ENCODE measurements around the gene SNX1. TPM values are rescaled to one million over a fixed set of nuclear protein-coding genes. Genes with fewer than 3 reads are reported as not detected.

Gene SNX1
- total and polyA plus RNA-seq, 7 donors, result 36.4 to 102 (median 61.0) TPM

DNA sequence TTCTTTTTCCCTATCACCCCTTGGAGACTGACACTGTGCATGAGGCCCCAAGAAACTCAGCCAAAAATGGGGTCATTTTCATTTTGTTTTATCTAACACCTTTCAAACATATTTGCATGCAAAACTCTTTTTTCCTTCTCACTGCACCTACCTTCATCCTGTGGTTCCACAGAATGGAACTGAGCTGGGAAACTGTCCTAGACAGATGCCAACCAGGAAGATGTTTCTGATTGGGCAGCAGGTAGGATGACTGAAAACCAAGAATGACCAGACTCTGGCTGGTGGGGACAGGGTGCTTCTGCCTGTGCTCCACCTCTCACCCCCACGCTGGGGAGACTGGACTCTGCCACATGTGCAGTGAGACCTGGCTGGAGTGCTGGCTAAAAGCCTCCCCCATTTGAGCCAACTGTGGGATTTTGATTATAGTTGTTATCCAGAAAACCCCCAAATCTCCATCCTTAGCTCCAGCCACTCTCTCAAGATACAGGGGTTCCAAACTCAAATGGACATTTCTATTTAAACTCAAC, 61.9 kb downstream of the SNX1 start:
- H3K27me3 ChIP-seq (ENCODE audit: insufficient read depth in 3 of 3, low read length in 2 of 3), result no peaks in the 10 kb centered on the region
- peaks cover 8 to 83% of the 10 kb centered on the region in 2 donors for H3K36me3 ChIP-seq (ENCODE audit: insufficient read depth in 1 of 2, low read depth in 1 of 2)
- H3K9me3 ChIP-seq, result no peaks in the 10 kb centered on the region
- intact Hi-C loops (cut with DNase I), result no loop called here
- TF ChIP-seq CTCF (IDR thresholded peaks at IDR 0.05), result no peak
- no peak overlapping the region for H3K4me3 ChIP-seq
- WGBS, 3 donors, result 71 to 93% (median 80%) methylated on average over 1 of the region's 1 CpG
- peaks cover 35% of the 10 kb centered on the region for H3K4me1 ChIP-seq
- ATAC-seq (no peak), DNase-seq (no peak)
- H3K27ac ChIP-seq, result no peak overlapping the region

- no peaks in the 10 kb centered on the region for H3K9me3 ChIP-seq
- H3K4me1 ChIP-seq, result peaks cover 30% of the 10 kb centered on the region
- peaks cover 8 to 83% of the 10 kb centered on the region in 2 donors for H3K36me3 ChIP-seq (ENCODE audit: insufficient read depth in 1 of 2, low read depth in 1 of 2)
- H3K27ac ChIP-seq, result no peak overlapping the region
- 87 to 89% (median 88%) methylated on average over 11 of the region's 11 CpGs for WGBS, 3 donors
- DNase-seq (no peak), ATAC-seq (no peak)
- H3K27me3 ChIP-seq (ENCODE audit: insufficient read depth in 3 of 3, low read length in 2 of 3), result no peaks in the 10 kb centered on the region
- H3K4me3 ChIP-seq, result no peak overlapping the region
- intact Hi-C loops (cut with DNase I), result no loop called here
- no peak for TF ChIP-seq CTCF (IDR thresholded peaks at IDR 0.05)
Observed at GRCh38 chr15:64158363-64159134, 62.8 kb downstream of the SNX1 start.

DNA sequence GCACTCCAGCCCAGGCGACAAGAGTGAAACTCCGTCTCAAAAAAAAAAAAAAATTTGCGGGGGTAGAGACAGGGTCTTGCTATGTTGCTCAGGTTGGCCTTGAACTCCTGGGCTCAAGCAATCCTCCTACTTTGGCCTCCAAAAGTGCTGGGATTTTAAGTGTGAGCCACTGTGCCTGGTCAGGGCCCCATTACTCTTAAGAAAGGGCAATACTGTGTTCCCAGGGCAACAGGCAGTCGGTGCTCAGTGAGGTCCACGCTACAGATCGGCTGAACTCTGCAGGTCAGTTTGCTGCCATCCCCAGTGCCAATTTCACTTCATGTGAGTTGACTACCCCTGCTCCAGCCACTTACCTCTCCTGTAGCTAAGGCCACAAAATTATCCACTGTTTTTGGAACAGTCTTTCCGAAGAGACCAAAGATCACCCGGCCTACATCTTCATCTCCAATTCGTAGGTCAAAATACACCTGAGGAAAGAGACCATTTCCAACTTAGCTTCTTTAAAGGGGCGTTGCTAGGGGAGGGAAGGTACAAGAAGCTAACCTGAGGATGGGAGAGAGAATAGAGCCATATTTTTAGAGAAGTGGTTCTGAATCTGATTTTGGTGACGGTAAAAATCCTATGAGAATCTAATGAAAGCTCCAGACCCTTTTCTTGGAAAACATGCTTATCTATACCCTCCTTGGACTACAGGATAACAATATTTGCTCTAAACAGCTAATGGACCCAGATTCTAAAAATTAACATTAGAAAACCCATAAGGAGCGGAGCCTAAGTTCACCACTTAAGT, 66.1 kb downstream of the SNX1 start:
- intact Hi-C loops (cut with DNase I), result loop anchor here (5.0 kb wide), 1 partner anchor 195 kb away; the partner anchor contains the start of gene CSNK1G1 (in 2 of the 2)
- DNase-seq, result no peak
- 49 to 60% (median 53%) methylated on average over 12 of the region's 12 CpGs for WGBS, 3 donors
- no peaks in the 10 kb centered on the region for H3K27me3 ChIP-seq (ENCODE audit: insufficient read depth in 3 of 3, low read length in 2 of 3)
- peaks cover 37% of the 10 kb centered on the region for H3K4me1 ChIP-seq
- no peaks in the 10 kb centered on the region for H3K9me3 ChIP-seq
- H3K4me3 ChIP-seq, result peak overlapping the region; percentile 95
- peak overlapping the region; percentile 95 for H3K27ac ChIP-seq
- no peak for ATAC-seq
- no peak for TF ChIP-seq CTCF (IDR thresholded peaks at IDR 0.05)
- peaks cover 8 to 52% of the 10 kb centered on the region in 2 donors for H3K36me3 ChIP-seq (ENCODE audit: insufficient read depth in 1 of 2, low read depth in 1 of 2)

GRCh38 chr15:64162478-64162868, 66.7 kb downstream of the SNX1 start:
- peak; percentile 46 to 63 (median 52) for ATAC-seq
- Histone ChIP-seq H3K27ac (peak overlapping the region; percentile 95), H3K9me3 (no peaks in the 10 kb centered on the region), H3K36me3 (ENCODE audit: insufficient read depth in 1 of 2, low read depth in 1 of 2) (peaks cover 8 to 46% of the 10 kb centered on the region in 2 donors), H3K4me3 (peak overlapping the region; percentile 95), H3K27me3 (ENCODE audit: insufficient read depth in 3 of 3, low read length in 2 of 3) (no peaks in the 10 kb centered on the region), H3K4me1 (peaks cover 37% of the 10 kb centered on the region)
- TF ChIP-seq CTCF (IDR thresholded peaks at IDR 0.05), result no peak
- no peak for DNase-seq
- intact Hi-C loops (cut with DNase I), result loop anchor here (5.0 kb wide), 1 partner anchor 195 kb away; the partner anchor contains the start of gene CSNK1G1 (in 2 of the 2)
- WGBS, 3 donors, result 1% methylated on average over 18 to 21 of the region's 21 CpGs

Measured in psoas muscle (tissue), 8 donors.